CD4-positive, CD25-positive, alpha-beta regulatory T cell (primary cell): ENCODE measurements around the gene KIAA0319L. TPM values are rescaled to one million over a fixed set of nuclear protein-coding genes. Genes with fewer than 3 reads are reported as not detected.

Source experiments
- ATAC-seq, 2 donors: fragments of 150-1000 bp; cut with Tn5 transposase; one replicate each; pipeline ENCODE4 v1.10.0; 2021; ENCODE audit warnings: low read depth in 2 of 2, moderate number of reproducible peaks in 2 of 2, moderate library complexity in 1 of 2
- DNase-seq, 3 donors: peaks; one replicate each; pipeline versions ENCODE4 v3.0.0 to v3.0.0-alpha.2; 2012 to 2022; ENCODE audit warnings: mixed read lengths in 1 of 3
- H3K27ac ChIP-seq: one replicate; pipeline ENCODE4 v1.7.0; 2013; ENCODE audit warnings: mild to moderate bottlenecking, low read length; ENCODE audit not compliant: insufficient read depth, poor library complexity, severe bottlenecking
- H3K27me3 ChIP-seq: one replicate; pipeline ENCODE4 v1.7.0; 2013; ENCODE audit warnings: low read length; ENCODE audit not compliant: control insufficient read depth, insufficient read depth
- H3K36me3 ChIP-seq: one replicate; pipeline ENCODE4 v1.7.0; 2013; ENCODE audit warnings: mild to moderate bottlenecking, low read length, moderate library complexity; ENCODE audit not compliant: control insufficient read depth, insufficient read depth
- H3K4me1 ChIP-seq: 2 replicates; pipeline ENCODE4 v1.7.0; 2013; ENCODE audit warnings: mild to moderate bottlenecking, low read length; ENCODE audit not compliant: insufficient read depth, control insufficient read depth, poor library complexity, severe bottlenecking
- H3K4me3 ChIP-seq: one replicate; pipeline ENCODE4 v1.7.0; 2013; ENCODE audit warnings: low read depth, mild to moderate bottlenecking, low read length, moderate library complexity
- H3K9me3 ChIP-seq, 2 experiments: 1 replicate in 1 of 2; 2 replicates in 1 of 2; pipeline ENCODE4 v1.7.0; 2013; ENCODE audit warnings: low read length in 2 of 2, mild to moderate bottlenecking in 1 of 2, moderate library complexity in 1 of 2; ENCODE audit not compliant: control insufficient read depth in 2 of 2
- H3K27ac Mint-ChIP-seq, 3 donors: one replicate each; pipeline ENCODE4 v1.8.0; 2020 to 2022; ENCODE audit warnings: mild to moderate bottlenecking in 3 of 3, mixed read lengths in 3 of 3, moderate library complexity in 2 of 3
- H3K27me3 Mint-ChIP-seq: one replicate; pipeline ENCODE4 v1.8.0; 2022; ENCODE audit warnings: mild to moderate bottlenecking, mixed read lengths
- H3K36me3 Mint-ChIP-seq: one replicate; pipeline ENCODE4 v1.8.0; 2020; ENCODE audit warnings: mixed read lengths
- H3K4me1 Mint-ChIP-seq, 4 donors: one replicate each; pipeline ENCODE4 v1.8.0; 2020 to 2022; ENCODE audit warnings: mixed read lengths in 4 of 4, mild to moderate bottlenecking in 1 of 4
- H3K4me3 Mint-ChIP-seq, 4 donors: one replicate each; pipeline ENCODE4 v1.8.0; 2020 to 2022; ENCODE audit warnings: mild to moderate bottlenecking in 4 of 4, mixed read lengths in 4 of 4, moderate library complexity in 3 of 4
- H3K9me3 Mint-ChIP-seq, 7 donors: one replicate each; pipeline ENCODE4 v1.8.0; 2020 to 2022; ENCODE audit warnings: mixed read lengths in 7 of 7, mild to moderate bottlenecking in 3 of 7, moderate library complexity in 2 of 7
- polyA plus RNA-seq, 4 donors: library from polyadenylated mRNA; unstranded; fragments of 300-500 nt; fragmentation: Illumina TruSeq; gene quantifications; one replicate each; pipeline ENCODE4 v1.2.3, GENCODE V29; 2021
- total RNA-seq: library from RNA; stranded (reverse); gene quantifications from one replicate; pipeline ENCODE4 v1.2.3, GENCODE V29; 2022

KIAA0319L gene
- total and polyA plus RNA-seq, 5 donors from 2014 or later, result 16.2 to 72.4 (median 17.6) TPM

- H3K27me3 Mint-ChIP-seq, result no peaks in the 10 kb centered on the region
- peak overlapping the region; percentile 22 to 100 (median 98) for H3K4me3 Mint-ChIP-seq
- peak overlapping the region; percentile 85 for H3K4me3 ChIP-seq
- peak overlapping the region in 2 of 3 donors; percentile 22 to 96 for H3K27ac Mint-ChIP-seq
- peaks cover 5% of the 10 kb centered on the region for H3K36me3 Mint-ChIP-seq
- H3K36me3 ChIP-seq, result peaks cover 38% of the 10 kb centered on the region
- H3K4me1 ChIP-seq, result peaks cover 43% of the 10 kb centered on the region
- peaks cover 31 to 68% (median 48%) of the 10 kb centered on the region in 4 donors for H3K4me1 Mint-ChIP-seq
- DNase-seq, result no peak
- no peaks in the 10 kb centered on the region for H3K27me3 ChIP-seq
- no peak for ATAC-seq
- no peaks in the 10 kb centered on the region for H3K9me3 Mint-ChIP-seq
- H3K9me3 ChIP-seq, result no peaks in the 10 kb centered on the region
- H3K27ac ChIP-seq, result no peak overlapping the region
Observed at GRCh38 chr1:35555212-35555584, 2.0 kb downstream of the KIAA0319L start.

GRCh38 chr1:35554266-35555211 is 2.7 kb downstream of the KIAA0319L start:
- Histone ChIP-seq H3K4me1 (peaks cover 43% of the 10 kb centered on the region), H3K4me3 (no peak overlapping the region), H3K9me3 (no peaks in the 10 kb centered on the region), H3K27ac (no peak overlapping the region), H3K36me3 (peaks cover 38% of the 10 kb centered on the region), H3K27me3 (no peaks in the 10 kb centered on the region)
- Mint-ChIP-seq H3K27me3 (no peaks in the 10 kb centered on the region), H3K27ac (peak overlapping the region; percentile 29 to 96 (median 43)), H3K9me3 (no peaks in the 10 kb centered on the region), H3K4me1 (peaks cover 36 to 70% (median 45%) of the 10 kb centered on the region in 4 donors), H3K4me3 (peak overlapping the region; percentile 21 to 100 (median 68)), H3K36me3 (peaks cover 5% of the 10 kb centered on the region)
- DNase-seq, result no peak
- no peak for ATAC-seq

GRCh38 chr1:35553851-35554250 is 3.4 kb downstream of the KIAA0319L start:
- Mint-ChIP-seq H3K4me3 (peak overlapping the region in 1 of 4 donors; percentile 51), H3K36me3 (peaks cover 5% of the 10 kb centered on the region), H3K4me1 (peaks cover 40 to 72% (median 47%) of the 10 kb centered on the region in 4 donors), H3K27ac (peak overlapping the region in 1 of 3 donors; percentile 74), H3K9me3 (no peaks in the 10 kb centered on the region), H3K27me3 (no peaks in the 10 kb centered on the region)
- H3K4me3 ChIP-seq, result no peak overlapping the region
- peaks cover 38% of the 10 kb centered on the region for H3K4me1 ChIP-seq
- no peaks in the 10 kb centered on the region for H3K9me3 ChIP-seq
- no peak for DNase-seq
- no peak for ATAC-seq
- H3K27ac ChIP-seq, result no peak overlapping the region
- no peaks in the 10 kb centered on the region for H3K27me3 ChIP-seq
- H3K36me3 ChIP-seq, result peaks cover 43% of the 10 kb centered on the region

GRCh38 chr1:35546614-35547013 is 10.6 kb downstream of the KIAA0319L start:
- H3K4me1 Mint-ChIP-seq, result peaks cover 41 to 73% (median 49%) of the 10 kb centered on the region in 4 donors
- H3K4me3 Mint-ChIP-seq, result no peak overlapping the region
- H3K27ac Mint-ChIP-seq, result peak overlapping the region in 1 of 3 donors; percentile 21
- H3K36me3 ChIP-seq, result peaks cover 28% of the 10 kb centered on the region
- H3K27me3 ChIP-seq, result no peaks in the 10 kb centered on the region
- H3K9me3 ChIP-seq, result no peaks in the 10 kb centered on the region
- H3K4me3 ChIP-seq, result no peak overlapping the region
- no peaks in the 10 kb centered on the region for H3K27me3 Mint-ChIP-seq
- no peak overlapping the region for H3K27ac ChIP-seq
- H3K9me3 Mint-ChIP-seq, result no peaks in the 10 kb centered on the region
- ATAC-seq (no peak), DNase-seq (no peak)
- H3K4me1 ChIP-seq, result peaks cover 10% of the 10 kb centered on the region
- peaks cover 28% of the 10 kb centered on the region for H3K36me3 Mint-ChIP-seq

GRCh38 chr1:35544976-35545375 is 12.2 kb downstream of the KIAA0319L start:
- no peaks in the 10 kb centered on the region for H3K9me3 Mint-ChIP-seq
- DNase-seq (peak; percentile 27 to 57 (median 47)), ATAC-seq (peak; percentile 70 to 77)
- peaks cover 19% of the 10 kb centered on the region for H3K36me3 ChIP-seq
- H3K9me3 ChIP-seq, result no peaks in the 10 kb centered on the region
- H3K36me3 Mint-ChIP-seq, result peaks cover 30% of the 10 kb centered on the region
- no peak overlapping the region for H3K4me3 ChIP-seq
- H3K27ac Mint-ChIP-seq, result peak overlapping the region in 1 of 3 donors; percentile 71
- peak overlapping the region in 1 of 4 donors; percentile 4 for H3K4me3 Mint-ChIP-seq
- H3K27me3 Mint-ChIP-seq, result no peaks in the 10 kb centered on the region
- H3K27ac ChIP-seq, result no peak overlapping the region
- no peaks in the 10 kb centered on the region for H3K27me3 ChIP-seq
- peaks cover 39 to 80% (median 59%) of the 10 kb centered on the region in 4 donors for H3K4me1 Mint-ChIP-seq
- H3K4me1 ChIP-seq, result peaks cover 12% of the 10 kb centered on the region

GRCh38 chr1:35539824-35540261 is 17.4 kb downstream of the KIAA0319L start:
- Mint-ChIP-seq H3K4me3 (peak overlapping the region; percentile 5 to 83 (median 7)), H3K9me3 (no peaks in the 10 kb centered on the region), H3K27me3 (no peaks in the 10 kb centered on the region), H3K4me1 (peaks cover 43 to 89% (median 66%) of the 10 kb centered on the region in 4 donors), H3K36me3 (peaks cover 8% of the 10 kb centered on the region), H3K27ac (peak overlapping the region; percentile 85 to 96 (median 86))
- Histone ChIP-seq H3K27me3 (no peaks in the 10 kb centered on the region), H3K9me3 (no peaks in the 10 kb centered on the region), H3K36me3 (peaks cover 5% of the 10 kb centered on the region), H3K4me1 (peaks cover 32% of the 10 kb centered on the region), H3K4me3 (peak overlapping the region; percentile 52), H3K27ac (peak overlapping the region; percentile 65)
- DNase-seq, result peak in 1 of 3 donors; percentile 45
- peak in 1 of 2 donors; percentile 29 for ATAC-seq

- DNase-seq (peak in 2 of 3 donors; percentile 67 to 75), ATAC-seq (peak; percentile 88 to 93)
- Histone ChIP-seq H3K27ac (peak overlapping the region; percentile 65), H3K27me3 (no peaks in the 10 kb centered on the region), H3K4me1 (peaks cover 31% of the 10 kb centered on the region), H3K4me3 (peak overlapping the region; percentile 52), H3K36me3 (peaks cover 6% of the 10 kb centered on the region), H3K9me3 (no peaks in the 10 kb centered on the region)
- Mint-ChIP-seq H3K27ac (peak overlapping the region; percentile 85 to 96 (median 86)), H3K36me3 (peaks cover 9% of the 10 kb centered on the region), H3K4me3 (peak overlapping the region; percentile 29 to 83 (median 78)), H3K27me3 (no peaks in the 10 kb centered on the region), H3K9me3 (no peaks in the 10 kb centered on the region), H3K4me1 (peaks cover 44 to 85% (median 61%) of the 10 kb centered on the region in 4 donors)
Observed at GRCh38 chr1:35539073-35539823, 18.0 kb downstream of the KIAA0319L start.
